Measurements from ENCODE around the gene MTHFSD.

- TF ChIP-seq NFRKB (IDR thresholded peaks at IDR 0.05) (no peak), ARNT (IDR thresholded peaks at IDR 0.05) (no peak), CTBP1 (IDR thresholded peaks at IDR 0.05; ENCODE audit: borderline replicate concordance) (no peak), FOXK2 (IDR thresholded peaks at IDR 0.05) (no peak), SUZ12 (IDR thresholded peaks at IDR 0.05) (no peak), TARDBP (IDR thresholded peaks at IDR 0.05) (no peak), SP1 (IDR thresholded peaks at IDR 0.05) (no peak), FOXA1 (IDR thresholded peaks at IDR 0.05) (no peak), BHLHE40 (IDR thresholded peaks at IDR 0.05; ENCODE audit: borderline replicate concordance) (no peak), ELF4 (IDR thresholded peaks at IDR 0.05) (no peak), LEF1 (IDR thresholded peaks at IDR 0.05; ENCODE audit: borderline replicate concordance) (no peak)
- TF ChIP-seq, protein P1, sequence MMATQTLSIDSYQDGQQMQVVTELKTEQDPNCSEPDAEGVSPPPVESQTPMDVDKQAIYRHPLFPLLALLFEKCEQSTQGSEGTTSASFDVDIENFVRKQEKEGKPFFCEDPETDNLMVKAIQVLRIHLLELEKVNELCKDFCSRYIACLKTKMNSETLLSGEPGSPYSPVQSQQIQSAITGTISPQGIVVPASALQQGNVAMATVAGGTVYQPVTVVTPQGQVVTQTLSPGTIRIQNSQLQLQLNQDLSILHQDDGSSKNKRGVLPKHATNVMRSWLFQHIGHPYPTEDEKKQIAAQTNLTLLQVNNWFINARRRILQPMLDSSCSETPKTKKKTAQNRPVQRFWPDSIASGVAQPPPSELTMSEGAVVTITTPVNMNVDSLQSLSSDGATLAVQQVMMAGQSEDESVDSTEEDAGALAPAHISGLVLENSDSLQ (IDR thresholded peaks at IDR 0.05) = no peak
These were observed 37.3 kb downstream of the MTHFSD start for GRCh38 chr16:86517652-86518258.
